IMR-90 (cell line): Measurements from ENCODE around the gene CPXM2. TPM values are rescaled to one million over a fixed set of nuclear protein-coding genes. Genes with fewer than 3 reads are reported as not detected.

Experiments used
- ATAC-seq: fragments of 200-7000 bp; cut with Tn5 transposase; 2 replicates; pipeline ENCODE4 v1.9.1; 2020; ENCODE audit warnings: low read depth, mild to moderate bottlenecking, moderate library complexity
- BruUV-seq: library from RNA; stranded (reverse); fragments of 400-500 nt; replicated peaks from 2 replicates; lab custom pipeline; 2021; lab: Mats Ljungman, UMichigan
- CTCF ChIA-PET: fragments of 300-600 bp; formaldehyde crosslinking; extraction: SDS; loops from one replicate; lab custom pipeline; 2021; ENCODE audit warnings: antibody characterized with exemption; lab: Yijun Ruan, JAX
- POLR2A ChIA-PET: fragments of 300-600 bp; sonication (Branson Sonifier 250); formaldehyde crosslinking; loops from one replicate; lab custom pipeline; 2022; ENCODE audit warnings: antibody characterized with exemption; ENCODE audit not compliant: unreplicated experiment; lab: Charles Lee
- DNase-seq: peaks from one replicate; pipeline ENCODE4 v3.0.0; 2013
- H2AFZ ChIP-seq: replicated peaks from 2 replicates; pipeline ENCODE3; 2013; ENCODE audit warnings: low read length, mild to moderate bottlenecking; ENCODE audit not compliant: poor library complexity
- H2AK5ac ChIP-seq: 2 replicates; pipeline ENCODE4 v1.6.1; 2013; ENCODE audit warnings: low read depth, low read length, inconsistent platforms
- H2AK9ac ChIP-seq: replicated peaks from 2 replicates; pipeline ENCODE3; 2013; ENCODE audit warnings: mild to moderate bottlenecking, low read depth, low read length, moderate library complexity; ENCODE audit not compliant: poor library complexity
- H2BK120ac ChIP-seq: 2 replicates; pipeline ENCODE4 v1.6.1; 2013; ENCODE audit warnings: low read depth, low read length, inconsistent platforms
- H2BK15ac ChIP-seq: 3 replicates; pipeline ENCODE4 v1.6.1; 2013; ENCODE audit warnings: low read depth, low read length, inconsistent platforms
- H2BK20ac ChIP-seq: 2 replicates; pipeline ENCODE4 v1.6.1; 2013; ENCODE audit warnings: low read depth, mild to moderate bottlenecking, inconsistent platforms, low read length, moderate library complexity
- H2BK5ac ChIP-seq: 2 replicates; pipeline ENCODE4 v1.6.1; 2013; ENCODE audit warnings: mild to moderate bottlenecking, low read depth, low read length, inconsistent platforms; ENCODE audit not compliant: poor library complexity, severe bottlenecking
- H3K14ac ChIP-seq: replicated peaks from 2 replicates; pipeline ENCODE4 v1.6.1; 2013; ENCODE audit warnings: low read depth, low read length, inconsistent platforms
- H3K18ac ChIP-seq: 2 replicates; pipeline ENCODE4 v1.6.1; 2013; ENCODE audit warnings: low read depth, low read length, control low read depth
- H3K23ac ChIP-seq: 2 replicates; pipeline ENCODE4 v1.6.1; 2013; ENCODE audit warnings: low read depth, low read length, inconsistent platforms
- H3K27ac ChIP-seq: 2 replicates; pipeline ENCODE4 v1.5.1; 2013; ENCODE audit warnings: mild to moderate bottlenecking, control low read depth, low read length; ENCODE audit not compliant: insufficient read depth
- H3K27me3 ChIP-seq: 2 replicates; pipeline ENCODE4 v1.6.1; 2013; ENCODE audit warnings: low read length; ENCODE audit not compliant: control insufficient read depth, insufficient read depth
- H3K36me3 ChIP-seq: 2 replicates; pipeline ENCODE4 v1.6.1; 2013; ENCODE audit warnings: low read length, mixed read lengths; ENCODE audit not compliant: control insufficient read depth, insufficient read depth
- H3K4ac ChIP-seq: 2 replicates; pipeline ENCODE4 v1.6.1; 2013; ENCODE audit warnings: low read depth, low read length, inconsistent platforms
- H3K4me1 ChIP-seq: 2 replicates; pipeline ENCODE4 v1.6.1; 2013; ENCODE audit warnings: low read length, mixed read lengths; ENCODE audit not compliant: control insufficient read depth, insufficient read depth
- H3K4me2 ChIP-seq: 2 replicates; pipeline ENCODE4 v1.6.1; 2013; ENCODE audit warnings: low read depth, mild to moderate bottlenecking, control low read depth, low read length, moderate library complexity
- H3K4me3 ChIP-seq: 2 replicates; pipeline ENCODE4 v1.5.1; 2013; ENCODE audit warnings: low read depth, mild to moderate bottlenecking, control low read depth, low read length, moderate library complexity; ENCODE audit not compliant: insufficient read depth
- H3K56ac ChIP-seq: 2 replicates; pipeline ENCODE4 v1.6.1; 2013; ENCODE audit warnings: low read length, inconsistent platforms; ENCODE audit not compliant: insufficient read depth; ENCODE audit errors: extremely low read depth
- H3K79me1 ChIP-seq, 2 experiments: 2 replicates each; pipeline ENCODE4 v1.6.1; 2013; ENCODE audit warnings: low read length in 2 of 2, inconsistent platforms in 1 of 2, low read depth in 1 of 2
- H3K9ac ChIP-seq: 2 replicates; pipeline ENCODE4 v1.6.1; 2013; ENCODE audit warnings: low read depth, low read length, control low read depth
- H3K9me1 ChIP-seq: 2 replicates; pipeline ENCODE4 v1.6.1; 2013; ENCODE audit warnings: low read length, inconsistent platforms; ENCODE audit not compliant: insufficient read depth
- H3K9me3 ChIP-seq: 2 replicates; pipeline ENCODE4 v1.6.1; 2013; ENCODE audit warnings: low read length; ENCODE audit not compliant: control insufficient read depth, insufficient read depth
- H4K20me1 ChIP-seq: 2 replicates; pipeline ENCODE4 v1.6.1; 2013; ENCODE audit warnings: low read length, inconsistent platforms; ENCODE audit not compliant: insufficient read depth
- H4K5ac ChIP-seq: 2 replicates; pipeline ENCODE4 v1.6.1; 2013; ENCODE audit warnings: mild to moderate bottlenecking, low read depth, low read length, control low read depth
- H4K8ac ChIP-seq, 2 experiments: 2 replicates each; pipeline ENCODE4 v1.6.1; 2013; ENCODE audit warnings: low read depth in 2 of 2, low read length in 2 of 2, control low read depth in 1 of 2, inconsistent platforms in 1 of 2
- H4K91ac ChIP-seq: 2 replicates; pipeline ENCODE4 v1.6.1; 2013; ENCODE audit warnings: low read depth, low read length, inconsistent platforms; ENCODE audit not compliant: insufficient read depth
- BHLHE40 ChIP-seq: fragments of 150-350 bp; IDR thresholded peaks from 2 replicates; pipeline ENCODE4 v1.6.1; 2016; ENCODE audit warnings: mild to moderate bottlenecking, low read depth, low read length
- CEBPB ChIP-seq: IDR thresholded peaks from 2 replicates; pipeline ENCODE4 v1.6.1; 2012; ENCODE audit warnings: low read depth, low read length, improper control_type of control experiment
- CHD1 ChIP-seq: IDR thresholded peaks from 2 replicates; pipeline ENCODE4 v1.6.1; 2012; ENCODE audit warnings: low read depth, low read length, improper control_type of control experiment
- CTCF ChIP-seq: conservative IDR thresholded peaks from 2 replicates; pipeline ENCODE4 v1.5.1; 2012; ENCODE audit warnings: mild to moderate bottlenecking, low read depth, low read length, improper control_type of control experiment
- ELK1 ChIP-seq: fragments of 150-350 bp; IDR thresholded peaks from 2 replicates; pipeline ENCODE4 v1.6.1; 2016; ENCODE audit warnings: low read depth, mild to moderate bottlenecking, low read length, moderate library complexity, borderline replicate concordance
- FOS ChIP-seq: fragments of 150-350 bp; IDR thresholded peaks from 2 replicates; pipeline ENCODE4 v1.6.1; 2016; ENCODE audit warnings: low read depth, low read length
- MAFK ChIP-seq: IDR thresholded peaks from 2 replicates; pipeline ENCODE4 v1.6.1; 2012; ENCODE audit warnings: low read depth, low read length, improper control_type of control experiment
- MAZ ChIP-seq: IDR thresholded peaks from 2 replicates; pipeline ENCODE4 v1.6.1; 2012; ENCODE audit warnings: low read depth, mild to moderate bottlenecking, low read length, improper control_type of control experiment, moderate library complexity, borderline replicate concordance
- MXI1 ChIP-seq: IDR thresholded peaks from 2 replicates; pipeline ENCODE4 v1.6.1; 2012; ENCODE audit warnings: low read depth, mild to moderate bottlenecking, low read length, moderate library complexity, borderline replicate concordance
- NFE2L2 ChIP-seq: fragments of 150-350 bp; IDR thresholded peaks from 2 replicates; pipeline ENCODE4 v1.6.1; 2016; ENCODE audit warnings: low read depth, mild to moderate bottlenecking, low read length
- POLR2A ChIP-seq: IDR thresholded peaks from 2 replicates; pipeline ENCODE4 v1.6.1; 2012; ENCODE audit warnings: mild to moderate bottlenecking, low read depth, low read length
- RAD21 ChIP-seq: IDR thresholded peaks from 2 replicates; pipeline ENCODE4 v1.6.1; 2012; ENCODE audit warnings: low read length, improper control_type of control experiment
- RCOR1 ChIP-seq: IDR thresholded peaks from 2 replicates; pipeline ENCODE4 v1.6.1; 2012; ENCODE audit warnings: mild to moderate bottlenecking, low read length, improper control_type of control experiment; ENCODE audit not compliant: insufficient replicate concordance
- RFX5 ChIP-seq: IDR thresholded peaks from 2 replicates; pipeline ENCODE4 v1.8.0; 2012; ENCODE audit warnings: low read depth, mild to moderate bottlenecking, low read length, moderate library complexity
- SMC3 ChIP-seq: fragments of 150-350 bp; IDR thresholded peaks from 2 replicates; pipeline ENCODE4 v1.6.1; 2016; ENCODE audit warnings: low read depth, mild to moderate bottlenecking, antibody characterized with exemption, low read length, moderate library complexity
- USF2 ChIP-seq: fragments of 150-350 bp; IDR thresholded peaks from 2 replicates; pipeline ENCODE4 v1.6.1; 2017; ENCODE audit warnings: mild to moderate bottlenecking, antibody characterized with exemption, low read length, low read depth
- WGBS, 2 experiments: methylation state at CpG; one replicate each; pipeline versions ENCODE4 v1.1.5 to v1.1.7; 2013; ENCODE audit warnings: missing lambda C conversion rate in 2 of 2; ENCODE audit not compliant: insufficient read length in 1 of 2; ENCODE audit errors: extremely low coverage in 2 of 2; 5-methylcytosine and 5-hydroxymethylcytosine counted together
- dilution Hi-C: fragments of 300-500 bp; cut with HindIII; formaldehyde crosslinking; loops from one replicate; pipeline ENCODE4 v1.14.3; 2018; ENCODE audit warnings: low sequenced_read_pairs; ENCODE audit not compliant: unreplicated experiment
- in situ Hi-C: fragments of 300-500 bp; cut with MboI; formaldehyde crosslinking; loops from 3 replicates; pipeline ENCODE4 v1.14.3; 2019; ENCODE audit warnings: low sequenced_read_pairs, inconsistent platforms, mixed read lengths
- intact Hi-C: fragments of 100-400 bp; cut with micrococcal nuclease; formaldehyde crosslinking; loops from 2 replicates; pipeline ENCODE4 v1.10.0; 2022
- polyA plus RNA-seq, 3 experiments: library from polyadenylated mRNA; depleted of rRNA; stranded (reverse); fragments of >200 nt; gene quantifications; 2 replicates each; pipeline ENCODE4 v1.2.3, GENCODE V29; 2012; ENCODE audit warnings: low replicate concordance in 1 of 3
- total RNA-seq: library from RNA; depleted of rRNA; stranded (reverse); fragments of >200 nt; gene quantifications from 2 replicates; pipeline ENCODE4 v1.2.3, GENCODE V29; 2012

The CPXM2 gene
- total and polyA plus RNA-seq, 2 of the 4 experiments (the other 2 are of a cell fraction), result not detected

- Histone ChIP-seq H3K56ac (no peak overlapping the region), H2BK5ac (no peak overlapping the region), H2BK120ac (no peak overlapping the region), H3K9me1 (no peaks in the 10 kb centered on the region), H3K79me1 (no peaks in the 10 kb centered on the region), H3K14ac (no peak overlapping the region), H2AK9ac (no peak overlapping the region), H3K4me1 (no peaks in the 10 kb centered on the region), H3K4me3 (no peak overlapping the region), H2AK5ac (no peak overlapping the region), H3K27me3 (no peaks in the 10 kb centered on the region), H4K8ac (no peak overlapping the region), H4K20me1 (no peaks in the 10 kb centered on the region), H3K9me3 (peaks cover 22% of the 10 kb centered on the region), H3K23ac (no peak overlapping the region), H2AFZ (no peak overlapping the region), H2BK20ac (no peak overlapping the region), H3K18ac (no peak overlapping the region), H3K36me3 (no peaks in the 10 kb centered on the region), H3K4me2 (no peak overlapping the region), H3K4ac (no peak overlapping the region), H4K91ac (no peak overlapping the region), H3K27ac (no peak overlapping the region), H3K9ac (no peak overlapping the region), H2BK15ac (no peak overlapping the region), H4K5ac (no peak overlapping the region)
- intact Hi-C loops, result no loop called here
- no peak for TF ChIP-seq POLR2A
- no peak for TF ChIP-seq CEBPB
- TF ChIP-seq MAFK, result no peak
- TF ChIP-seq BHLHE40, result no peak
- TF ChIP-seq USF2, result no peak
- TF ChIP-seq FOS, result no peak
- no peak for TF ChIP-seq ELK1
- TF ChIP-seq CTCF, result no peak
- TF ChIP-seq MXI1, result no peak
- no peak for TF ChIP-seq RAD21
- TF ChIP-seq RCOR1, result no peak
- no peak for TF ChIP-seq CHD1
- no peak for TF ChIP-seq RFX5
- TF ChIP-seq NFE2L2, result no peak
- TF ChIP-seq SMC3, result no peak
- TF ChIP-seq MAZ, result no peak
- ChIA-PET POLR2A (no interaction called here), CTCF (no interaction called here)
- 83% methylated on average over 1 of the region's 4 CpGs; no CpG with 5 or more reads in 1 of the 2 experiments for WGBS, 2 experiments
- ATAC-seq (no peak), DNase-seq (no peak)
- BruUV-seq, result no TSS peak
- in situ Hi-C loops, result no loop called here
- dilution Hi-C loops, result no loop called here
These were observed 10.0 kb upstream of the CPXM2 start for GRCh38 chr10:123901621-123902020.
